Measurements from ENCODE around the gene SPINK7. TPM values are rescaled to one million over a fixed set of nuclear protein-coding genes. Genes with fewer than 3 reads are reported as not detected.
"Not testable (repeated sequence)": the region's sequence is repeated elsewhere in the genome, so short reads cannot be mapped to it uniquely, and the experiment has no call there.

SPINK7 gene
- 1 to 10 TPM in 1 of 4 donors, under 1 TPM in 1, not detected in 2; 0.19 to 1.1 TPM for polyA plus RNA-seq (ENCODE audit: insufficient read length in 4 of 4)

DNA sequence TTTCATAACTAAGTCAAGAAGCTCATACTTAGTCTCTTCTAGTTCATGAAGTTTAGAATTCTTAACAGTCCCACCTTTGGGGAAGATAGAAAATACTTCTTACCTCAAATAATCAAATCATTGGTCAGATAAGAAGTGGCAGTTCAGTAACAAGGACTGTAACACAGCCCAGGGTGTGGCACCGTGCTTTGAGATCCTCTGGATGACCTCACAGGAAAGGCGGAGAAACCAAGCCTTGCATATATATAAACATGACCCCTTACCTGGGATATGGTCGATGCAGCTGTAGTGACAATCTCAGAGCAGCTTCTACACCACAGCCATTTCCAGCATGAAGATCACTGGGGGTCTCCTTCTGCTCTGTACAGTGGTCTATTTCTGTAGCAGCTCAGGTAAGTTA is at the start of gene SPINK7:
Gene SPINK7, plus strand, starts transcription at position 271 of the 400 bp plus-strand sequence. Its CDS starts 61 bp downstream, at position 332.
- DNase-seq (ENCODE audit: low read depth in 4 of 4, low spot score in 3 of 4): no peak

DNA sequence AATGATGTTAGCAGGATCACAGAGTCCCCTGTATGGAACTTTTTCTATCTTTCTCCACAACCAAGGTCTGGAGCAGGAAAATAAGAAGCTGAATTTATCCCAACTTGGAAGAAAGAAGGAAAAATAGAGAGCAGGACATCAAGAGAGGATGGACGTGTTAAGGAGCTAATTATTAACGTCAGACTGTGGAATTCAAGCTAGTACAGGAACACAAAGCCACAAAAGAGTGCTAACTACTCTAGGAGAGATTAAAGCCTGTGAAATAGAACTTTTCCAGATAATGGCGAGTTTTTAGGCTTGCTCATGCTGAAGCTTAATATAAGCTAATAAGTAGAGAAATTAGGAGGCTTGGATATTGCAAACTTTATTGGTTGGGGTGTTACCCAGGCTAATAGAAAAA is 44.3 kb upstream of the SPINK7 start:
- no peak for DNase-seq (ENCODE audit: low read depth in 4 of 4, low spot score in 3 of 4)

DNA sequence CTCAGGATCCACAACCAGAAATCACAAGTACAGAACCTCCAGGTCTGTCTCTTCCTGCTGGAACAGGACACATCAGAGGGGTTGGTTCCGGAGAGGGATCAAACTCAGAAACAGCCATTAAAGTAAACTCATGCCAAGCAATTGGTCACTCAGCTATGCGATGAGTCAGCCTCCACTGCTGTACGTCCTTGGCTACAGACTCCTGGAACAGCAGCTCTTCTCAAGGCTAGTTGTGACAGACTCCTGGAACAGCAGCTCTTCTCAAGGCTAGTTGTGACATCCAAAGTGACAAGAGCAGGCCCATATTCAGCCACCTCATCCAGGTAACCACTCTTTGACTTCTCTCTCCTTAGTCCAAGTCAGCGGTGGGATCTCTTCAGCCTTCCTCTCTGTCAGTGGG is 43.7 kb upstream of the SPINK7 start, which contains the start of gene SPINK13:
Gene SPINK13, plus strand, starts transcription at position 229 of the 400 bp plus-strand sequence. CDS start 1,279 bp downstream, outside the sequence.
- no peak for DNase-seq (ENCODE audit: low read depth in 4 of 4, low spot score in 3 of 4)

DNA sequence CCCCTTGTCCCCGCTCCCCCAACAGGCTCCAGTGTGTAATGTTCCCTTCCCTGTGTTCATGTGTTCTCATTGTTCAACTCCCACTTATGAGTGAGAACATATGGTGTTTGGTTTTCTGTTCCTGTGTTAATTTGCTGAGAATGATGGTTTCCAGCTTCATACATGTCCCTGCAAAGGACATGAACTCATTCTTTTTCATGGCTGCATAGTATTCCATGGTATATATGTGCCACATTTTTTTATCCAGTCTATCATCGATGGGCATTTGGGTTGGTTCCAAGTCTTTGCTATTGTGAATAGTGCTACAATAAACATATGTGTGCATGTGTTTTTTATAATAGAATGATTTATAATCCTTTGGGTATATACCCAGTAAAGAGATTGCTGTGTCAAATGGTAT is 37.1 kb upstream of the SPINK7 start:
- DNase-seq (ENCODE audit: low read depth in 4 of 4, low spot score in 3 of 4): not testable (repeated sequence)

DNA sequence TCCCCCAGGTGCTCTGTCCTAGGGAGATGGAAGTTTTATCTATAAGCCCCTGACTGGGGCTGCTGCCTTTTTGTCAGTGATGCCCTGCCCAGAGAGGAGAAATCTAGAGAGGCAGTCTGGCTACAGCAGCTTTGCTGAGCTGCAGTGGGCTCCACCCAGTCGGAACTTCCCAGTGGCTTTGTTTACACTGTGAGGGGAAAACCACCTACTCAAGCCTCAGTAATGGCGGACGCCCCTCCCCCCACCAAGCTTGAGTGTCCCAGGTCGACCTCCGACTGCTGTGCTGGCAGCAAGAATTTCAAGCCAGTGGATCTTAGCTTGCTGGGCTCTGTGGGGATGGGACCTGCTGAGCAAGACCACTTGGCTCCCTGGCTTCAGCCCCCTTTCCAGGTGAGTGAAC is 31.3 kb upstream of the SPINK7 start:
- not testable (repeated sequence) for DNase-seq (ENCODE audit: low read depth in 4 of 4, low spot score in 3 of 4)

DNA sequence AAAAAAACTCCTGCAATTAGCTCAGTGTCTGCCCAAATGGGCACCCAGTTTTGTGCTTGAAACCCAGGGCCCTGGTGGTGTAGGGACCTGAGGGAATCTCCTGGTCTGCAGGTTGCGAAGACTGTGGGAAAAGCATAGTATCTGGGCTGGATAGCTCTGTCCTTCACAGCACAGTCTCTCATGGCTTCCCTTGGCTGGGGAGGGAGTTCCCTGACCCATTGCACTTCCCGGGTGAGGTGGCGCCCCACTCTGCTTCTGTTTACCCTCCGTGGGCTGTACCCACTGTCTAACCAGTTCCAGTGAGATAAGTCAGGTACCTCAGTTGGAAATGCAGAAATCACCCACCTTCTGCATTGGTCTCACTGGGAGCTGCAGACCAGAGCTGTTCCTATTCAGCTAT is 30.9 kb upstream of the SPINK7 start:
- not testable (repeated sequence) for DNase-seq (ENCODE audit: low read depth in 4 of 4, low spot score in 3 of 4)

DNA sequence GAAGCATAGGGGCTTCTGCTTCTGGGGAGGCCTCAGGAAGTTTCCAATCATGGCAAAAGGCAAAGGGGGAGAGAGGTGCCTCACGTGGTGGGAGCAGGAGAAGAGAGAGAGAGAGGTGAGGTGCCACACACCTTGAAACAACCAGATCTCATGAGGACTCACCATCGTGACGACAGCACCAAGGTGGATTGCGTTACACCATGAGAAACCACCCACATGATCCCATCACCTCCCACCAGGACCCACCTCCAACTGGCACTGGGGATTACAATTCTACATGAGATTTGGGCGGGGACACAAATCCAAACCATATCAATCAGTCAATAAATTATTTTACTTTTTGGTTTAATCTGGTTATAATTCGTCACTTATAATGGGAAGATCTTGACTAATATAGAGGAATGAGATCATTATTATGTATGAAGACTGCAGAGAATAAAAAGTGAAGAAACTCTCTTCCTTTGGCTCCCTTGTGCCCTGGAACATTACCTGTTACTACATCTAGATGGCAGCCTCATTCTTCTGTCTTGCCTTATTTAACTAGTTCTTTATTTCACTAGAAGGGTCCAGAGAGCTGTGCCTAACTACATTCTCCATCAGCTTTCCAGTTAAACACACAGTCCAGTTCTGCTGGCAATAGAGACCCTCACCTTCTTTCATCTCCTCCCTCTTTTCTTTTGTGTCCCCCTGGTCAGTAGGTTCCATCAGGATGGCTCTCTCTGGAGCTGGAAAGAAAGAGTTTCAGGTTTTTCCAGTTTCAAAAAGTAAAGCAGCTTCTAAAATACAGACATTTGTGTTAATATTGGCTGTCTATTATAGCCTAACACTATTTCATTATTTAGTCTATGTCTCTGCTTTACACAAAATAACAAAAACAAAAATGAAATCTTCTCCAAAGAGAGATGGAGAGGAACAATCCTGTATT is 21.7 kb upstream of the SPINK7 start:
- no peak for DNase-seq (ENCODE audit: low read depth in 4 of 4, low spot score in 3 of 4)

DNA sequence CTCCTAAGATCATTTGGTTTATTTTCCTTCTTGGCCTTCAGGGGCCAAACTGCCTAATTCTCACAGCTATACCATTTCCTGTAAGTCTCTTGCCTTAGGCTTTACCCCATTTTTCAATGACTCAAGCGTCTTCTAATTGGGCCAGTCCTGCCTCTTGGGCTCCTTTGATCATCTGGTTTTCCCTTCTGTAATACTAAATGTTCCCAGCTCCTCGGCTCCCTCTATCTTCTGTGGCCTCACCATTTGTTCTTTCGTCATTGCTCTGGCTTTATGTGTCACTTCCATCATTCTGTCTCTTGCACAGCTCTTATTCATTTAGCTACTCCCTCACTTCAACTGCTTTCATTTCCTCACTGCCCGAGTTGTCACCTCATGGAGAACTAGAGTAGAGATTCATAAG is 14.5 kb upstream of the SPINK7 start:
- no peak for DNase-seq (ENCODE audit: low read depth in 4 of 4, low spot score in 3 of 4)

DNA sequence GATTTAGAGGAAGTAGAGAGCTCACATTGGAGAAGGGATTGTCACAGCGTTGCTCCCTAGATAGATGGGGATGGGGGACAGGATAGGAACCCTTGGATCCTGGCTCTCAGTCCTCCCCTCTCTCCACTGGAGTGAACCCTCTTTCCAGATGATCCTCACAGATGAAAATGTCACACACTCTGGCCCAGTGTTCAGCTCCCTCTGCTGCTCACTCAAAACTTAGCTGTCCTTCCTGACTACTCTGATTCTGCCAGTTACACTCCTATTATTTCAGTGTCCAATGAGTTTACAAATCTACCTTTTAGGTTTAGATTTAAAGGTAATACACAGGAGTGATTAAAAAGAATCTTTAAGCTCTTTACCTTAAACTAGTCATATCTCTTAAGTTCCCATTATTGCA is 5.8 kb upstream of the SPINK7 start:
- no peak for DNase-seq (ENCODE audit: low read depth in 4 of 4, low spot score in 3 of 4)

DNA sequence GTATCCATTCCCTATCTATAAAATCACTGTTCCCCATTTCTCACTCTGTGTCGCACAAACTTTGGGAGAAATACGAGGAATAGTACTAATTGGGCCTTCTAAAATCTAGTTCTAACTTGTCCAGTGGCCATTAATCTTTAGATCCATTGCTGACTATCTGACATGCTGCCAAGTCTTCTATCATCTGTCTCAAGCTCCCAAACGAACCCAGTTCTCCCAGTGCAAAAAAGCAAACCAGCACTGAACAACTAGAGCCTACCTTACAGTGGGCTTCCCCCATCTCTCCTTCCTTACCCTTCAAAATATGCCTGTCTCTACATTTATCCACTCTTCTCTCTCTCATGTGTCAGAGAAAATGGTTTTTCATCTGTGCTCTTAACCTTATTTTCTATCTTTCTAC is 3.2 kb upstream of the SPINK7 start:
- DNase-seq (ENCODE audit: low read depth in 4 of 4, low spot score in 3 of 4): no peak

DNA sequence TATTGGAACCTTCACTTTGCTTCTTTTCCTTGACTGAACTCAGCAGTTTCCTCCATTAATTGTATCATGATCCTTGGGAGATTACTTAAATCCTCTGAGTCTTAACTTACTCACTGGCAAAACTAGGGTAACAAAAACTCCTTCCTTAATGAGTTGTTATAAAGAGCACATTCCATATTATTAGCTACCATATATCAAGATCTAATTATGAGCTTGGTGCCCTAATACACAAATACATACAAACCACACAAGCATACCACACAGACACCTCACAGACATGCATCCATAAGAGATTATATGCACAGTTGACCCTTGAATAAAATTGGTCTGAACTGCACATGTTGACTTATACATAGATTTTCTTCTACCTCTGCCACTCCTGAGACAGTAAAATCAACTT is 2.5 kb upstream of the SPINK7 start:
- DNase-seq (ENCODE audit: low read depth in 4 of 4, low spot score in 3 of 4): no peak

DNA sequence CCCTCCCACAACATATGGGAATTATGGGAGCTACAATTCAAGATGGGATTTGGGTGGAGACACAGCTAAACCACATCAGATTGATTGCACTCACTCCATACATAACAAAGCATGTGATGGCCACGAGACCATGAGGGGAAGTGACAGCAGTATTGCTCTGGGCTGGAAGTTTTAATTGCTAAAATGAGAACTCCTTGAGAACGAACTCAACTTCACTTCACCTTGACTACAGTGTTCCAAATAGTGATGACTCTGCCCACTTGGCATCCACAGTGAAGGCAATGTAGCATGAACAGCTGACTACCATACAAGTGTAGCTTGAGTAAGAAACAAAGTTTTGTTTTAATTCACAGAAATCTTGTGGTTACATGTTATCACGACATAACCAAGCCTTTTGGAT is 739 bp upstream of the SPINK7 start:
- no peak for DNase-seq (ENCODE audit: low read depth in 4 of 4, low spot score in 3 of 4)

DNA sequence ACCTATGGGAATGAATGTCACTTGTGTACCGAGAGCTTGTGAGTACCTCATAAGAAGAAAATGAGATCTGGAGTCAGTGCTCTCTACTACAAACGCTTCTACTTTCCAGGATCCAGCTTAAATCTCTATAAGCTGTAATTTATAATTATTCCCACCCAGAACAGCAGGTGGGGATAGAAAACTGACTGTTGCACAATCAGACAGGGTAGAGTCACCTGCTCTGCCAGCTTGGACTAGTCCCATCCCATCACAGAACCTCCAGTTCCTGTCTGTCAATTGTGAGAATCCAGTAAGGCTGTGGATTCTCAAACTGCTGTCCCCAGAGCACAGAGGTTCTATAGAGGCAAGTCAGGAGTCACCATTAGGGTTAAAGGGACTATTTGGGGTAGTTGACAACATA is 2.0 kb downstream of the SPINK7 start:
- no peak for DNase-seq (ENCODE audit: low read depth in 4 of 4, low spot score in 3 of 4)

DNA sequence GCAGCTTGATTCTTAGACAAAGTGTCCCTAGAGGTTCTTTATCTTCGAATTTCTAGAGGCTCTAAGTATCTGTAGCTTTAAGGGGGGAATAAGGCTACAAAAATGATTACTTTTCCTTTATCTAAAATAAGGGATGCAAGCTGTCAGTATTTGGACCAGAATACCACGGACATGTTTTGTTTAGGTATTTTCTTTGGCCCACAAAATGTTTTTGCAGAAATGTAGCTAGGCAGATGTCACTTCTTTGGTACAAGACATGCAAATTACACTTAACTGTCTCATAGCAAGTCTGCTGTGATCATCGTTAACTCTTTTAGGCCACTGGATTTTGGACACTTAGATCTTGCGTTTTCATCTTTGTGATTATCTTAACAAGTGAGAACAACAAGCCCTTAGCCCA is 2.5 kb downstream of the SPINK7 start:
- DNase-seq (ENCODE audit: low read depth in 4 of 4, low spot score in 3 of 4): no peak

DNA sequence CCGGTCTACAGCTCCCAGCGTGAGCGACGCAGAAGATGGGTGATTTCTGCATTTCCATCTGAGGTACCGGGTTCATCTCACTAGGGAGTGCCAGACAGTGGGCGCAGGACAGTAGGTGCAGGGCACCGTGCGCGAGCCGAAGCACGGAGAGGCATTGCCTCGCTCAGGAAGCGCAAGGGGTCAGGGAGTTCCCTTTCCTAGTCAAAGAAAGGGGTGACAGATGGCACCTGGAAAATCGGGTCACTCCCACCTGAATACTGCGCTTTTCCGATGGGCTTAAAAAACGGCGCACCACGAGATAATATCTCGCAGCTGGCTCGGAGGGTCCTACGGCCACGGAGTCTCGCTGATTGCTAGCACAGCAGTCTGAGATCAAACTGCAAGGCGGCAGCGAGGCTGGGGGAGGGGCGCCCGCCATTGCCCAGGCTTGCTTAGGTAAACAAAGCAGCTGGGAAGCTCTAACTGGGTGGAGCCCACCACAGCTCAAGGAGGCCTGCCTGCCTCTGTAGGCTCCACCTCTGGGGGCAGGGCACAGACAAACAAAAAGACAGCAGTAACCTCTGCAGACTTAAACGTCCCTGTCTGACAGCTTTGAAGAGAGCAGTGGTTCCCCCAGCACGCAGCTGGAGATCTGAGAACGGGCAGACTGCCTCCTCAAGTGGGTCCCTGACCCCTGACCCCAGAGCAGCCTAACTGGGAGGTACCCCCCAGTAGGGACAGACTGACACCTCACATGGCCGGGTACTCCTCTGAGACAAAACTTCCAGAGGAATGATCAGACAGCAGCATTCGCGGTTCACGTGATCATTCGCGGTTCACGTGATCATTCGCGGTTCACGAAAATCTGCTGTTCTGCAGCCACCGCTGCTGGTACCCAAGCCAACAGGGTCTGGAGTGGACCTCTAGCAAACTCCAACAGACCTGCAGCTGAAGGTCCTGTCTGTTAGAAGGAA is 8.1 kb downstream of the SPINK7 start:
- DNase-seq (ENCODE audit: low read depth in 4 of 4, low spot score in 3 of 4): peak in 1 of 4 donors; percentile 10

DNA sequence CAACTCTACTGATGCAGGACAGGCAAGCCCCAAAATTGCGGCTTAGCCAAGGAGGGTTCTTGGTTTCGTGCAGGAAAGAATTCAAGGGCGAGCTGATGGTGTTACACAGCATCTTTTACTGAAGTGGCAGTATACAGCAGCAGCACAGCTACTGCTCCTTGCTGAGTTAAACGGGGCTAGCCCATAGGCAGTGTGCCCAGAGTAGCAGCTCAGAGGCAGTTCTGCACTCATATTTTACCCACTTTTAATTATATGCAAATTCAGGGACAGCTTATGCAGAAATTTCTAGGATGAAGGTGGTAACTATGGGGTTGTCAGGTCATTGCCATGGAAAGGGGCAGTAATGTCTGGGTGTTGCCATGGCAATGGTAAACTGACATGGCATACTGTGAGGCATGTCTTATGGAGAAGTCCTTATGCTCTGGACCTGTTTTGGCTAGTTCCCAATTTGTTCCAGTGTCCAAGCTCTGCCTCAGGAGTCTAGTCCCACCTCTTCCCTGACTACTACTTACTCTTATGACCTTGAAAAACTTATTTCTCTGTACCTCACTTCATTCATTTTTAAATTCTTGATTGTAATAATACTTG is 21.1 kb downstream of the SPINK7 start:
- no peak for DNase-seq (ENCODE audit: low read depth in 4 of 4, low spot score in 3 of 4)

DNA sequence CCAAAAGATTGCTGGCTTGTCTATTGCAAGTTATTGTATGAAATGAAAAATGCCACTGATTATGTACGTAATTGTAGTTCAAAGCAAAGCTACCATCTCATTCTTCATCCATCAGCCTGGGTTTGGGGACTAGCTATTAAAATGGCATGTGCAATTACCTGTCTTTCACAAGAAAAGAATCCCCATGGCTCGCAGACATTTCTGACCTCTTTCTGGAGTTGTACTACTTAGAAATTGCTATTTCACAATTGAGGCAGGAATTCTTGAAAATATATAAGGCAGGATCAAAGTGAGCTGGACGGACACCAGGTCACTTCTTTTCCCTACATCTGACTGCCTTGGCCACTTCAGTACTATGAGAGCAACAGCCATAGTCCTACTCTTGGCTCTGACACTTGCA is 23.0 kb downstream of the SPINK7 start, which contains the start of gene SPINK9:
Gene SPINK9, plus strand, starts transcription at position 301 of the 400 bp plus-strand sequence. Its CDS starts 55 bp downstream, at position 356.
- no peak for DNase-seq (ENCODE audit: low read depth in 4 of 4, low spot score in 3 of 4)

DNA sequence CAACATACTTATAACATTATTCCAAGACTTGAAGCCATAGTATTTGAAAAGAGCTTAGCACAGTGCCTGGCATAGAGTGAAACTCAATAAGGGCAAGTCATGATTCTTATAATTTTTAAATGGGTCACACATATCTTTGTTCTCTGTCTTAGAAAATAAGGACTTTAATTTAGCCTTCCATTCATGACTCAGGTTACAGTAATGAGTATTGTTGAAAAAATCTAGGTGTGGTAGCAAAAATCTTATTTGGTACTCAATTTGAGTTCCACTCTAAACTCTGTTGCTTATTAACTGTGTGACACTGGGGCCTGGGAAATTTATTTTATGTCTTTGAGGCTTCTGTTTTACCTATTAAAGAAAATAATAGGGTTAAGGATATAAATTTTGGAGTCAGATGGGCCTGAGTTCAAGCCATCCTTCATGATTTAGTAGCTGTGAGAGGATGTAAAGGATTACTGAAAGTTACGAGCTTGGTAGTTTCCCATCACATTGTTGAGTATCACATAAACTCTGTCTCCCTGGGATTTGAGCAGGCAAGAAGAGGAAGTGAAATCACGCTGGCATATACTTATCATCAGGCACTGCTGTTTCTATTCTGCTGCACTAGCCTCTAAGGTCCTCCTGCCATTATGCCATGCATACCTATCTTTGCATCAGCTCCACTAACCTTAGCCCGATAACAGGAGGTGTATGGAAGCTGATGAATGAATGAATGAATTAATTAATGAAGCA is 24.6 kb downstream of the SPINK7 start:
- no peak for DNase-seq (ENCODE audit: low read depth in 4 of 4, low spot score in 3 of 4)

DNA sequence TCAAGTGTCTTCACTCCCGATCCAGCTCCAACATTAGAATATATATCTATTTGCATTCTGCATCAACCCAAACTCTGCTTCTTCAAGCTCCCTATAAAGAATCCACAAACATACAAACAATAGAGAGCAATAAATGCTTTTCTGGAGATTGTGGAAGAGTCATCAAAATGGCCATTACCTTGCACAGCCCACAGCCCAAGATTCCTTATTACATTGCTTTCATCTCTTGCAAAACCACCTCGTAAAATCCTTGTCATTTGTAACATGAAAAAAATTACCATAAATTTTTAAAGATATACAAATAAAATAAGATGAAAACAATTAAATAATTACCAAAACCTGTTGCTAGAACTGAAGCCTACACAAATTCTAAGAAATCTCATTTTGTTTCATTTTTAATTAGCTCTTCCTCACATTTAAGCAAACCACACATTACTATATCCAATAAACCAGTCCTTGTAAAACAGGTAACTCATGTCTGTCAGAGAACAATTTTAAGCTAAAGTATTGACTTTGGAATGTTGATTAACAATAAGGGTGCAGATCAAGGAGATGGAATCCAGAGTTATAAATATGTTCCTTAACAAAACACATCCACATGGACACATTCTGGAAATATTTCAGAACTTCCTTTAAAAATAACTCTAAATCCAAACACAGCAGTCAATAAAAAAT is 30.3 kb downstream of the SPINK7 start:
- no peak for DNase-seq (ENCODE audit: low read depth in 4 of 4, low spot score in 3 of 4)

Measured in left renal pelvis (tissue), 4 donors.